Ectodermal cell (in vitro differentiated cells): ENCODE measurements around the gene TRABD.
"Not testable (repeated sequence)": the region's sequence is repeated elsewhere in the genome, so short reads cannot be mapped to it uniquely, and the experiment has no call there.

ENCODE experiments used
- H3K27ac ChIP-seq: 2 replicates; pipeline ENCODE4 v1.7.0; 2013; ENCODE audit warnings: mild to moderate bottlenecking, low read depth, low read length; ENCODE audit not compliant: insufficient read depth, poor library complexity, severe bottlenecking
- H3K27me3 ChIP-seq: 2 replicates; pipeline ENCODE4 v1.7.0; 2013; ENCODE audit warnings: mild to moderate bottlenecking, low read length; ENCODE audit not compliant: insufficient read depth, control insufficient read depth, poor library complexity, severe bottlenecking
- H3K36me3 ChIP-seq: one replicate; pipeline ENCODE4 v1.7.0; 2013; ENCODE audit warnings: low read length; ENCODE audit not compliant: control insufficient read depth, insufficient read depth
- H3K4me1 ChIP-seq: one replicate; pipeline ENCODE4 v1.7.0; 2013; ENCODE audit warnings: low read length; ENCODE audit not compliant: control insufficient read depth, insufficient read depth
- H3K4me3 ChIP-seq: 2 replicates; pipeline ENCODE4 v1.7.0; 2013; ENCODE audit warnings: low read depth, low read length, control low read depth; ENCODE audit not compliant: insufficient read depth
- H3K9me3 ChIP-seq: 2 replicates; pipeline ENCODE4 v1.7.0; 2013; ENCODE audit warnings: mild to moderate bottlenecking, low read length, moderate library complexity; ENCODE audit not compliant: control insufficient read depth
- WGBS, 2 experiments: methylation state at CpG; one replicate each; pipeline ENCODE4 v1.1.7; 2013; ENCODE audit warnings: missing lambda C conversion rate in 2 of 2; 5-methylcytosine and 5-hydroxymethylcytosine counted together

TRABD gene

DNA sequence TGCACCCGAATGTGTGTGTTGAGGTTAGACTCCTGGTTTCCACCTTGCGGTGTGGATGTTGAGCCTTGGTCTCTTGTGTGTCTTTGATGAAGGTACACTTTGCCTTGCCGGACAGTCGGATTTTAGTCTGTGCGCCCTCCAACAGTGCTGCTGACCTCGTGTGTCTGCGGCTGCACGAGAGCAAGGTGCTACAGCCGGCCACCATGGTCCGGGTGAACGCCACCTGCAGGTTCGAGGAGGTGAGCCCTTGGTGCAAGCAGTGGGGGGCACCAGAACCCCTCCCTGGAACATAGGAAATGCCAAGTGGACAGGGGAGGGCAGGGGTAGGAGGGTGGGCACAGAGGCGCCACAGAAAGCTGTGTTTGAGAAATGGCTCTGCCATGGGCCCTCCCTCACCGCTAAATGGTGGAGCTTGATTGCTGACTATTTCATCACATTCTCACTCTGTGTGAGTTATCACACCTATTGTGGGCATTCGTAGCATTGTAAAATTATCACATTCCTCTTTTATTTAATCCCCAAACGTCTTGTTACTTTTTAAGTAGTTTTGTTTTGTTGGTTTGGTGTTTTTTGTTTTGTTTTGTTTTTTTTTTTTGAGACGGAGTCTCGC lies 41.6 kb upstream of the TRABD start:
- WGBS, 2 experiments: 88 to 89% methylated on average over 16 to 18 of the region's 18 CpGs
- Histone ChIP-seq H3K27me3 (no peaks in the 10 kb centered on the region), H3K4me1 (peaks cover 16% of the 10 kb centered on the region), H3K4me3 (no peak overlapping the region), H3K36me3 (no peaks in the 10 kb centered on the region), H3K27ac (no peak overlapping the region), H3K9me3 (no peaks in the 10 kb centered on the region)

- Histone ChIP-seq H3K36me3 (no peaks in the 10 kb centered on the region), H3K9me3 (no peaks in the 10 kb centered on the region), H3K4me1 (peaks cover 16% of the 10 kb centered on the region), H3K27ac (no peak overlapping the region), H3K4me3 (no peak overlapping the region), H3K27me3 (no peaks in the 10 kb centered on the region)
- 81% methylated on average over 25 of the region's 25 CpGs for WGBS, 2 experiments
Measured at GRCh38 chr22:50145721-50146438, 39.8 kb upstream of the TRABD start.

- no peaks in the 10 kb centered on the region for H3K9me3 ChIP-seq
- H3K27ac ChIP-seq: no peak overlapping the region
- no peaks in the 10 kb centered on the region for H3K36me3 ChIP-seq
- WGBS, 2 experiments: 84 to 88% methylated on average over 26 to 27 of the region's 27 CpGs
- H3K4me1 ChIP-seq: peaks cover 16% of the 10 kb centered on the region
- no peak overlapping the region for H3K4me3 ChIP-seq
- no peaks in the 10 kb centered on the region for H3K27me3 ChIP-seq
Measured at GRCh38 chr22:50146439-50147238, 39.1 kb upstream of the TRABD start.

DNA sequence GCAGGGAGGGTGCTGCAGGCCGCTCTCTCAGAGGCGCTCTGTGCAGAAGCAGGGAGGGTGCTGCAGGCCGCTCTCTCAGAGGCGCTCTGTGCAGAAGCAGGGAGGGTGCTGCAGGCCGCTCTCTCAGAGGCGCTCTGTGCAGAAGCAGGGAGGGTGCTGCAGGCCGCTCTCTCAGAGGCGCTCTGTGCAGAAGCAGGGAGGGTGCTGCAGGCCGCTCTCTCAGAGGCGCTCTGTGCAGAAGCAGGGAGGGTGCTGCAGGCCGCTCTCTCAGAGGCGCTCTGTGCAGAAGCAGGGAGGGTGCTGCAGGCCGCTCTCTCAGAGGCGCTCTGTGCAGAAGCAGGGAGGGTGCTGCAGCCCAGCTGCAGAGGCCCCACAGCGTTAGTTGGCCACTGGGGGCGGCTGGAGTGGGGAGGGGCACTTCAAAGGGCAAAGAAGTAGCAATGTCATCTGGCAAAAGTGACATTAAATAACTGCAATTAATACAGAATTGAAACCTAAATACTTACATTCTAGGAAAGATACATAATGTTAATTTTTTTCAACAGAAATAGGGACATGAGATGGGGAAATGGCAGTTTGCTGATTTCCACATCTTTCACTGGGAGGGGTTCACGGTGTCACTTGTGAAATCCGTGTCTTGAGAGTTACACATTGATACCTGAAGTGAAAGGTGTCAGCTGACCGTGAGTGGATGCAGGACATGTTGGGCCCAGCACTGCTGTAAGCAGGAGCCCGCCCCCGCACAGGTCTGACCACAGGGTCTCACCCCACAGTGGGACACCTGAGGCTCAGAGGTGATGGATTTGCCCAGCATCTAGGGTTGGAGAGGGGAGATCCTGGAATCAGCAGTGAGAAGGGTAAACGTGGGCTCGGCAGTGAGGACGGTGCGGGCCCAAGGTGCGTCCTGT lies 38.2 kb upstream of the TRABD start:
- peaks cover 16% of the 10 kb centered on the region for H3K4me1 ChIP-seq
- not testable (repeated sequence) for H3K9me3 ChIP-seq, H3K27me3 ChIP-seq, H3K27ac ChIP-seq, H3K4me3 ChIP-seq, H3K36me3 ChIP-seq
- WGBS, 2 experiments: 82 to 85% methylated on average over 14 to 15 of the region's 26 CpGs

DNA sequence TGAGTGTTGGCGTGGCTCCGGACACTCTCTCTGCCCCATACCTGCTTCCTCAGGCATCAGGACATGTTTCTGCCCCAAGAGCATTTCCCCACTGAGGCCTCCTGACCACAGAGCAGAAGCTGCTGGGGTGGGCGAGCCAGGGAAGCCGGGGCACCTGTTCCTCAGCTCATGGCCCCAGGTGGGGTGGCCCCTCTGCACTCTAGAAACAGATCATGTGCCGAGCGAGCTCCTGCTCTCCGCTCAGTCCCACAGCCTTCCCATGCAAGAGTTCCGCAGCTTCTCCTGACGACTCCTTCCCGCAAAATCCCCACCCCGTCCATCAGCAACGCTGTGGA lies 37.6 kb upstream of the TRABD start:
- WGBS, 2 experiments: 92% methylated on average over 12 of the region's 12 CpGs
- peaks cover 16% of the 10 kb centered on the region for H3K4me1 ChIP-seq
- no peak overlapping the region for H3K27ac ChIP-seq
- no peak overlapping the region for H3K4me3 ChIP-seq
- no peaks in the 10 kb centered on the region for H3K27me3 ChIP-seq
- H3K36me3 ChIP-seq: no peaks in the 10 kb centered on the region
- H3K9me3 ChIP-seq: no peaks in the 10 kb centered on the region

GRCh38 chr22:50148991-50149721 lies 36.6 kb upstream of the TRABD start:
- WGBS, 2 experiments: 35 to 36% methylated on average over 22 of the region's 22 CpGs
- Histone ChIP-seq H3K36me3 (no peaks in the 10 kb centered on the region), H3K9me3 (no peaks in the 10 kb centered on the region), H3K4me1 (peaks cover 16% of the 10 kb centered on the region), H3K27me3 (no peaks in the 10 kb centered on the region), H3K4me3 (no peak overlapping the region), H3K27ac (no peak overlapping the region)

- Histone ChIP-seq H3K27ac (no peak overlapping the region), H3K4me3 (no peak overlapping the region), H3K36me3 (no peaks in the 10 kb centered on the region), H3K9me3 (no peaks in the 10 kb centered on the region), H3K27me3 (no peaks in the 10 kb centered on the region), H3K4me1 (peaks cover 15% of the 10 kb centered on the region)
- WGBS, 2 experiments: 91 to 93% methylated on average over 35 of the region's 35 CpGs
Measured at GRCh38 chr22:50150161-50151129, 35.3 kb upstream of the TRABD start.

DNA sequence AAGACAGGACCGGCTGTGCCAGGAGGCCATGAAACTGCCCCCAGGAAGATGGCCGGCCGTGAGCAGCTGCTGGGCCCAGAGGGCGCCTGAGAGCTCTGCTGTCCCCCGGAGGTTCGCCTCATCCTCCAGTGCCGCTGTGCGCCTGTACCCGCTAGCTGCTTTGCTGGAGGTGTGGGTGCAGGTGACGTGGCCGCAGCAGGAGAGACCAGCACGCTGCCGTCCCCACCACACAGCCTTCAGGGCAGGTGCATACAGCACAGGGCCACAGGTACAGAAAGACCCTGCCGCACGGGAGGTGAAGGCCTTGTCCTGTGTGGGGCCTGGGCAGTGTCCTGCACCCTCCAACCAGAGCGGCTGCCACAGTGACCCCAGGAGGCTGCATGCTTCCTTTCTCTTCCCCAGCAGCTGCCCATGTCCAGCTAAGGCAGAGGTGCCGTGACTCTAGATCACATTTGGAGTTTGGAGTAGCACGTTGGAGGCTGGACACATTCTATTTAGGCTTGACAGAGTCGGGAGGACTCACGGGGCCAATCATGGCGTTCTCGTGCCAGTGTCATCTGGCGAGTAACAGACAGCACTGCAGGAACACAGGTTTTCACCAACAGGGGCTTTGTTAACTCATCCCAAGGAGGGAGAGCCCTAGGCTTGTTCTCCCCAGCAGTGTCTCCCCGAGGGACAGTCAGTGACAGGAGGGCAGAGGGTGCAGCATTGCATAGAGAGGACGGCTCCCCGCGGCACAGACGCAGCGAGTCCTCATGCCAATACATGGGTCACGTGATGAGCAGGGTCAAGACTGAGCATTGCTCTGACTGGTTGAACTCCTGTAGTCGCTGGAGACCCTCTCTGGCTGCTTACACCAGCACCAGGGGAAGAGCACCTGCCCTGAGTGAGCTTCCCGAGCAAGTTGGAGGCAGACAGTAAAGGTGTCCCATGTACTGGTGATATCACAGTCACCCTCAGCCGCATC lies 33.9 kb upstream of the TRABD start:
- Histone ChIP-seq H3K4me1 (peaks cover 2% of the 10 kb centered on the region), H3K9me3 (no peaks in the 10 kb centered on the region), H3K27me3 (no peaks in the 10 kb centered on the region), H3K4me3 (no peak overlapping the region), H3K27ac (no peak overlapping the region), H3K36me3 (no peaks in the 10 kb centered on the region)
- 87 to 88% methylated on average over 33 of the region's 33 CpGs for WGBS, 2 experiments
